GM18505 (cell line): Measurements from ENCODE around the gene ADAMTSL2.

Experiments used
- ATAC-seq: cut with Tn5 transposase; IDR thresholded peaks from one replicate; pipeline ENCODE4 v1.9.1; 2021; ENCODE audit not compliant: unreplicated experiment
- POLR2A ChIP-seq: IDR thresholded peaks from 4 replicates; pipeline ENCODE4 v1.6.1; 2011; ENCODE audit warnings: borderline replicate concordance; ENCODE audit not compliant: insufficient read depth, insufficient read length; ENCODE audit errors: extremely low read depth

Gene ADAMTSL2

GRCh38 chr9:133568186-133568585 is 33.7 kb downstream of the ADAMTSL2 start:
- TF ChIP-seq POLR2A, result no peak
- no peak for ATAC-seq

DNA sequence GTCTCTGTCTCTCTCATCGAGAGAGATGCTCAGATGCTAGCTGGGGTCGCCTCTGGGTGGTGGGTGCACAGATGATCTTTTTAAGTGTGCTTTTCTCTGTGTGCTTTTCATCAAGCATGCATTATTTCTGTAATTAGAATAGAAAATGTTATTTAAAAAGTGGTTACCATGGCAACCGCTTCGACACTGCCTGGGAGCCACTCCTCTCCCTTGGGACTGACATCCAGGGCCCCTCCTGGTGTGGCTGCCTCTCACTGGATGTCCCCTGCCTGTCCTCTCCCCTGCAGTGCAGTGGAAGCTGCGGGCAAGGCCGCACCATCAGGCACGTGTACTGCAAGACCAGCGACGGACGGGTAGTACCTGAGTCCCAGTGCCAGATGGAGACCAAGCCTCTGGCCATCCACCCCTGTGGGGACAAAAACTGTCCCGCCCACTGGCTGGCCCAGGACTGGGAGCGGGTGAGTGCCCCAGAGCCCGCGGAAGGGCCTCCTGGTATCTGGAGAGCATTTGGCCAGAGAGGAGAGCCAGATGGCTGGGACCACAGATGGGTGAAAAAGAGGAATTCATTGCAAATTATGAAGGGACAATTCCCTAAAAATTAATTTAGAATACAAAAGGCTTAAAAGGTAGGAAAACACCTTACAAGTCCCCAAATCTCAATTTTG is 34.7 kb downstream of the ADAMTSL2 start:
- no peak for TF ChIP-seq POLR2A
- ATAC-seq, result no peak

GRCh38 chr9:133569891-133570690 is 35.6 kb downstream of the ADAMTSL2 start:
- TF ChIP-seq POLR2A, result no peak
- ATAC-seq, result no peak

GRCh38 chr9:133570691-133571080 is 36.2 kb downstream of the ADAMTSL2 start:
- no peak for TF ChIP-seq POLR2A
- ATAC-seq, result no peak

GRCh38 chr9:133571391-133571890 is 36.9 kb downstream of the ADAMTSL2 start:
- no peak for TF ChIP-seq POLR2A

GRCh38 chr9:133571896-133572595 is 37.5 kb downstream of the ADAMTSL2 start:
- ATAC-seq, result no peak
- TF ChIP-seq POLR2A, result no peak

More at GRCh38 chr9:133571391-133571890, 36.9 kb downstream of the ADAMTSL2 start:
- ATAC-seq, result no peak

DNA sequence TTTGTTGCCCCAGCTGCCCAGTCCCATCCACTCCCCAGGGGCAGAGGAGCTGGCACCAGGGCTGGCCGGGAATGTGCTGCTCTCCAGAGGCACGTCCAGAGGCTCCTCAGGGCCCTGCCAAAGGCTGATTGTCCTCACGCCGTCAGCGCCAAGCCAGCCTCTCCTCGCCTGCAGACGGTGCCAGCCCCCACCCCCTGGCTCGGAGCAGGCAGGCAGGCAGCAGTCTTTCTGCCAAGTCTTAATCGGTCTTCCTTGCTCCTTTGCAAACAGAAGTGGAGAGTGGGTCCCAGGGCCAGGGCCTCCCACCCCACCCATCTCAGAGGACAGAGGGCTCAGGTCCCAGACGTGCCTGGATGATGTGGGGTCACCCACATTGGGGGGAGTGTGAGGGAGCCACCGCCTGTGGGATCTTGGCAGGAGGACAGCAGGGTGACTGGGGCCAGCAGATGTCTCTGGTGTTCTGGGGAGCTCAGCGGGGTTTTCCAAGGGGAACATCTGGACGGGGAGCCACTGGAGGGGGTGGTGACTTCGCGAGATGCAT is 38.4 kb downstream of the ADAMTSL2 start:
- no peak for ATAC-seq
- no peak for TF ChIP-seq POLR2A

DNA sequence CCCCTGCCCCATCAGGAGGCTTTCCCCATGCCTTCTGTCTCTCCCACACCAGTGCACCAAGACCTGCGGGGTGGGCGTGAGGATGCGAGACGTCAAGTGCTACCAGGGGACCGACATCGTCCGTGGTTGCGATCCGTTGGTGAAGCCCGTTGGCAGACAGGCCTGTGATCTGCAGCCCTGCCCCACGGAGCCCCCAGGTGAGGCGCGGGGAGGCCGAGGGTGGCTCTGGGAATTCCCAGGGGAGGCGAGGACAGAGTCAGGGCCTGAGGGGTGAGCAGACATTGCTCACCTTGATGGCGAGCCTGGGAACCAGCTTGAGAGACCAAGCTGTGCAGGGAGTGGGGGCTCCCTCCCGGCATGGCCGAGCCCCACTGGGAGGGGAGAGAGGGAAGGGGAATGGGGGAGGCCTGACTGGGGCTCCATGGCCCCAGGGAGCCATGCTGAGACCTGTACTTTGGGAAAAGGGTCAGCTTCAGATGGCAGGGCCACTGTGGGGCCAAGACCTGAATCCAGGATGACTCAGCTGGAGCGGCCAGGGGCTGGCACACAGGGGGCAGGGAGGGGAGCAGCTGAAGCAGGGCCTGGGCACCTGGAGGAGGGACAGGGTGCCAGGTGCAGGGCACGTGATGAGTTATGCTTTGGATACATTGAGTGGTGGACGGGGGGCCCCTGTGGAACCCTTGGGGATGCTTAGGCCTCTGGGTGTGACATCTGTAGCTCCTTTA is 39.4 kb downstream of the ADAMTSL2 start:
- no peak for TF ChIP-seq POLR2A

GRCh38 chr9:133574771-133575170 is 40.3 kb downstream of the ADAMTSL2 start:
- no peak for ATAC-seq
- no peak for TF ChIP-seq POLR2A

More for the DNA sequence above, 39.4 kb downstream of the ADAMTSL2 start:
- ATAC-seq, result no peak

- no peak for TF ChIP-seq POLR2A
- no peak for ATAC-seq
Measured at GRCh38 chr9:133575186-133576030, 40.9 kb downstream of the ADAMTSL2 start.

DNA sequence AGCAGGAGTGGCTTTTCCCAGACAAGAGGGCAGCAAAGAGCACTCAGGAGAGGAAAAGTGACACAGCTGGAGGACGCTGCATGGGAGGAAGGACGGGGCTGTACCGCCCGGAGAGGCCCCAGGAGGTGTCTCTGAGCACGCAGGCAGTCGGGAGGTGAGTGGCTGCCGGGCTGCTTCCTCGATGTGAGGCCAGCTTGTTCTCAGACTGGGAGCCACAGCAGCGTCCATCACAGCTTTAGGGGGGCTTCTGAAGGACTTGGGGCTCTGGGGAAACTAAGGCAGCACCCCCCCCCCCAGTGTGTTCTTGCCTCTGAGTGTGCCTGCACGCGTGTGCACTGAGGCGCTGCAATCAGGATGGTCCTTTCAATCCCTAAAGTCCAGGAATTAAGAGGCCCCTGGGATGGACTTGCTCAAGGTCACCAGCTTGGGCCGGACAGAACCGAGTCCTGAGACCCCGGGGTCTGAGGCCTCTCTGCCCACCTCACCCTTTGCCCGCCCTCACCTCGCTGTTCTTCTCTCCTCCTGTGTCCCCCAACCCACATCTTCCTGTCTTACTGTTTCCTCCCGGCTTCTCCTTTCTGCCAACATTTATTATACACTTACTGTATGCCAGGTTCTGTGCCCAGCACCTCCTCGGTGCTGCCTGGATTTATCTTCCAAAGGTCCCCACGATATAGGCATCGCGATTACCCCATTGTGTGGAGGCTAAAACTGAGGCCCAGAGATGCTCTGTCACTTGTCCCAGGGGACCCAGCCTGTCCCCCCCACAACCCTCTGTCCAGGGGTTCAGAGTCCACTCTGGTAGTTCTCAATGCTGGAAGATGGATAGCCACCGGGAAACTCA is 41.7 kb downstream of the ADAMTSL2 start:
- no peak for ATAC-seq
- no peak for TF ChIP-seq POLR2A

DNA sequence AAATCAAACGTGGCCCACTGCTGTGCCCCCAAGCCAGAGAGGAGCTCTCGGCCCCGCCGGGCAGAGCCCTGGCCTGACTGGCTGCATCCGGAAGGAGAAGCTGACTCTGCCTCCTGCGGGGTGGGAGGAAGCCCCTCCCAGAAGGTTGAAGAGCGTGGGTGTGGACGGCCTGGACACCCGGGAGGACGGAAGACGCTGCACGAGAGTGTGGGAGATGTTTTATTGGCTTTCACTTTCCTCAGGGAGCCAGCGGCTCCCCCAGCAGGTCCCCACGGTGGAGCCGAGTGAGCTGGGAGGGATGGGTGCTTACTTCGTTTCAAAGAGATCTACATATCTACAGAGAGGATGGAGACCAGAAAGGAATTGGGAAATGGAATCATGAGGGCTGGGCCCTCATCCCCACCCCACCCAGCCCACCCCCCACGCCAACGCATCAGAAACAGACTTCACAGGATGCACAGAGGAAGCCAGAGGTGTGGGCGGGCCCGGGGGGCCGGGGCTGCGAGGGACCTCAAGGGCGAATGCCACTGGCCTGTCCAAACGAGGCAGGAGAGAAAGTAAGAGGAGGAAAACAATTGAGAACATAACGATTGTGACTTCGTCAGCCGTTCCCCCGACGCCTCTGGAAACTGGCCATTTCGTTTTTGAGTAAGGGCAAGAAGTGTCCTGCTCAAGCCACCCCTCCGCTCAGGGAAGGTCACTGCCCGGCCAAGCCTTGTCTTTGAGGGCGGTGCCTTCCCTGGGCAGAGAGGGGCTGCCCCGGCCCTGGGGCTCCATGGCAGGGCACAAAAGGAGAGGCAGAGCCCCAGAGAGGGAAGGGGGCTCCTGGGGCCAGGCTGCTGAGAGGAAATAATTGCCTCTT is 42.6 kb downstream of the ADAMTSL2 start:
- ATAC-seq, result no peak
- peak; percentile 26 for TF ChIP-seq POLR2A
